ENCODE data around the gene PTX4.

Gene PTX4, protein sequence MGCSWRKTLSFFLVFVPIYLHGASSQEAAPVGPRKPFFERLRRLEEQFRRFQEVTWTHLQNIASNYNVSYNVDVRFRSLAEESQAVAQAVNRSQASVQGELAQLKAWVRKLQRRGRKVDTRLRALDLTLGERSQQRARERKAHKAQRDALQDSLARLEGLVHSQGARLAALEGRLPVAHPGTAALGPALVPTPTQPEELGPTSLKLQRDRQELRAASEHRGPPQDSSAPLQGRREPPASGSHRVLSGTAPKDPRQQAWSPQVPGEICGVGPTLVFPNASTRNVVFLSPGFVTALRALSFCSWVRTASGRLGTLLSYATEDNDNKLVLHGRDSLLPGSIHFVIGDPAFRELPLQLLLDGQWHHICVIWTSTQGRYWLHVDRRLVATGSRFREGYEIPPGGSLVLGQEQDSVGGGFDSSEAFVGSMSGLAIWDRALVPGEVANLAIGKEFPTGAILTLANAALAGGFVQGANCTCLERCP

GRCh38 chr16:1488619-1489018 is at the start of gene PTX4:
TSS of gene PTX4 (minus strand) at chr16:1488944. CDS start at chr16:1488909, 35 bp downstream.
- no peaks in the 10 kb centered on the region for H3K36me3 ChIP-seq (ENCODE audit: control insufficient read depth, insufficient read depth, low read length)
- peaks cover 6% of the 10 kb centered on the region for H3K4me1 ChIP-seq (ENCODE audit: control insufficient read depth, insufficient read depth, low read length)
- H3K9ac ChIP-seq (ENCODE audit: low read length): no peak within 1 kb of the TSS
- H3K4me3 ChIP-seq (ENCODE audit: low read length): no peak within 1 kb of the TSS
- H3K27me3 ChIP-seq (ENCODE audit: control insufficient read depth, insufficient read depth, low read length): no peaks in the 10 kb centered on the region
- H3K27ac ChIP-seq (ENCODE audit: low read depth, low read length): no peak within 1 kb of the TSS

DNA sequence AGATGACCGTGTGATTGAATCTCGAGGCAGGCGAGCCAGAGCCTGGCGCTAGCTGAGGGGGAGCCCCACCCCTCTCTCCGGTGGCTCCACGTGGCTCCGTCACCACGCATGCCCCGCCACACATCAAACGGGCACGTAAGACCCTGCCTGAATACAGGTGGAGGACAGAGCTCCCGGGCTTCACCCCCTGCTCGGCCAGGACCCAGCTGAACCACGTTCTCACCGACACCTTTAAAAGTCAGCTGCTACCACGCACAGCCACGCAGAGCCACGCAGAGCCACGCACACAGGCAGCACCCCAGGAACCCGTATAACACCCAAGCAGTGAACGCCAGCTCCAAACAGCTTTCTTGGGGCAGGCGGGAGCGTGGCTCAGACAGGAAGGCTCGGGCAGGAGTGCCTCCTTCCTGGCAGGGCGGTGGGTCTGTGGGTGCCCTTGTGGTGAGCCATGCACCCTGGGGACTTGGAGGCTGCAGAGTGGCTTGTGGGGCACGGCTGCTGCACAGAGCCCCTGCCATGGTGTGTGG is 49.1 kb upstream of the PTX4 start:
- peak overlapping the region; percentile 0 for H3K27ac ChIP-seq (ENCODE audit: low read depth, low read length)
- no peak overlapping the region for H3K9ac ChIP-seq (ENCODE audit: low read length)
- no peak overlapping the region for H3K4me3 ChIP-seq (ENCODE audit: low read length)
- peaks cover 15% of the 10 kb centered on the region for H3K4me1 ChIP-seq (ENCODE audit: control insufficient read depth, insufficient read depth, low read length)
- no peaks in the 10 kb centered on the region for H3K27me3 ChIP-seq (ENCODE audit: control insufficient read depth, insufficient read depth, low read length)
- peaks cover 11% of the 10 kb centered on the region for H3K36me3 ChIP-seq (ENCODE audit: control insufficient read depth, insufficient read depth, low read length)

GRCh38 chr16:1537138-1537577 is 48.4 kb upstream of the PTX4 start:
- Histone ChIP-seq H3K9ac (ENCODE audit: low read length) (no peak overlapping the region), H3K27ac (ENCODE audit: low read depth, low read length) (no peak overlapping the region), H3K36me3 (ENCODE audit: control insufficient read depth, insufficient read depth, low read length) (peaks cover 11% of the 10 kb centered on the region), H3K27me3 (ENCODE audit: control insufficient read depth, insufficient read depth, low read length) (no peaks in the 10 kb centered on the region), H3K4me1 (ENCODE audit: control insufficient read depth, insufficient read depth, low read length) (peaks cover 19% of the 10 kb centered on the region), H3K4me3 (ENCODE audit: low read length) (no peak overlapping the region)

DNA sequence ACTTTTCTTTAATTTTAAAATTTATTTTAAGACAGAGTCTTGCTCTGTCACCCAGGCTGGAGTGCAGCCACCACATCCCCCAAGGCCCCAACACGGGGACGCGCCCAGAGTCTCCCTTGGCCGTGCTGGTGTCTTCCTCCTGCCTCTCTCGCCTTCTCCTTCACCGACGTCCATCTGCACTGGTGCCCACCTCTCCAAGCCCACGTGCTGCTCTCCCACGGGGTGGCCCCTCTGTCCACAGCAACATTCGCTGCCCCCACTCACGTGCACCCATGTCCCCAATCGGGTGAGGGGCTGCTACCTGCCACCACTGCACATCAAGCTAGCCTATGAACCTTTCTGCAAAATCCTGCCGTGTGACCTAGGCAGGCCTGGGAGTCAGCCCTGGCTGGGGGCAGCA is 47.9 kb upstream of the PTX4 start:
- H3K4me1 ChIP-seq (ENCODE audit: control insufficient read depth, insufficient read depth, low read length): peaks cover 24% of the 10 kb centered on the region
- H3K9ac ChIP-seq (ENCODE audit: low read length): no peak overlapping the region
- H3K27ac ChIP-seq (ENCODE audit: low read depth, low read length): no peak overlapping the region
- H3K4me3 ChIP-seq (ENCODE audit: low read length): no peak overlapping the region
- H3K27me3 ChIP-seq (ENCODE audit: control insufficient read depth, insufficient read depth, low read length): no peaks in the 10 kb centered on the region
- H3K36me3 ChIP-seq (ENCODE audit: control insufficient read depth, insufficient read depth, low read length): peaks cover 11% of the 10 kb centered on the region

- Histone ChIP-seq H3K4me1 (ENCODE audit: control insufficient read depth, insufficient read depth, low read length) (peaks cover 34% of the 10 kb centered on the region), H3K27me3 (ENCODE audit: control insufficient read depth, insufficient read depth, low read length) (no peaks in the 10 kb centered on the region), H3K4me3 (ENCODE audit: low read length) (peak overlapping the region; percentile 76), H3K36me3 (ENCODE audit: control insufficient read depth, insufficient read depth, low read length) (peaks cover 11% of the 10 kb centered on the region), H3K9ac (ENCODE audit: low read length) (no peak overlapping the region), H3K27ac (ENCODE audit: low read depth, low read length) (peak overlapping the region; percentile 95)
Measured at GRCh38 chr16:1535391-1536291, 46.9 kb upstream of the PTX4 start.

DNA sequence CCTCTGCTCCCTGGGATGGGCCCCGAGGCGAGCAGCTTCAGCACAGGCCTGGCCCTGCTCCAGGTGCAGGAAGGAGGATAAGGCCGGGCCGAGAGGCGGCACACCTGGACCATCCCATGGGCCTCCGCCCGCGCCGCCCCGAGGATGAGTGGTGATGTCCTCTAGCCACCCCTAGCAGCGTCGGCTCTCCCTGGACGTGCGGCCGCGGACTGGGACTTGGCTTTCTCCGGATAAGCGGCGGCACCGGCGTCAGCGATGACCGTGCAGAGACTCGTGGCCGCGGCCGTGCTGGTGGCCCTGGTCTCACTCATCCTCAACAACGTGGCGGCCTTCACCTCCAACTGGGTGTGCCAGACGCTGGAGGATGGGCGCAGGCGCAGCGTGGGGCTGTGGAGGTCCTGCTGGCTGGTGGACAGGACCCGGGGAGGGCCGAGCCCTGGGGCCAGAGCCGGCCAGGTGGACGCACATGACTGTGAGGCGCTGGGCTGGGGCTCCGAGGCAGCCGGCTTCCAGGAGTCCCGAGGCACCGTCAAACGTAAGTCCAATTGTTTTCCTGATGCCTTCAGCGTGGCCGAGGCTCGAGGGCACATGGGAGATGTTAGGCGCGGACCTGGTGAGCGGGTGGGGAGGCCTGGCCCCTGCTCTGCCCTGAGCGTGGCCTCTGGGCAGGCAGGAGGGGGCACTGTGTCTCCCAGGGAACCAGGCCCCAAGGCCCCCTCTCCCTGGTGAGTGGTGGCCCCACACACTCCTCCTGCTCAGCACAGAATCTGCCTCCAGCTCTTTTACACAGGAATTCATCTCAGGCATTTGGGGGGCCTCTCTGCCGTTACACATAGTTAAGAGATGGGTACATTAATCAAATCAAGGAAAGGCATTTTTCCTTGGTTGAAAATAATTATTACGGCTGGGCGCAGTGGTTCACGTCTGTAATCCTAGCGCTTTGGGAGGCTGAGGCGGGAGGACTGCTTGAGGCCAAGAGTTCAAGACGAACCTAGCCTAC is 45.6 kb upstream of the PTX4 start:
- Histone ChIP-seq H3K4me3 (ENCODE audit: low read length) (peak overlapping the region; percentile 76), H3K27ac (ENCODE audit: low read depth, low read length) (peak overlapping the region; percentile 95)

DNA sequence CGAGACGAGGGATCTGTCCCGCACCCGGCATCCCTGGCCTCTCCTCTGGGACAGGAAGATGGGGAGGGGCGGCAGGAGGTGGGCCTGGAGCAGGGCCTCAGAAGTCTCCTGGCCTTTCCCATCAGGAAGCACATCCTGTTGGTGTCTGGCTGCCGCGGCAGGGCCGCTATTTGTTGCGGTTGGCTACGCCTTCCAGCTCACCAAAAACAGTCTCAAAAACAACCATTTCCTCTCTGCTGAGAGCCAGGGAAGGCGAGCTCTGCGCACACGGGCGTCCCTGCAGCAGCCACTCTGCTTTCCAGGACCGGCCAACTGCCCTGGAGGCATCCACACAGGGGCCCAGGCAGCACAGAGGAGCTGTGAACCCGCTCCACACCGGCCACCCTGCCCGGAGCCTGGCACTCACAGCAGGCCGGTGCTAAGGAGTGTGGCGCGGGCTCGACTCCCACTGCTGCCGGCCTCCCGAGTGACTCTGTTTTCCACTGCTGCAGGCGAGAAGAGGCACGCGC is 44.8 kb upstream of the PTX4 start, which contains the start of gene TMEM204:
Gene TMEM204 (plus strand): TSS at position 224 of the 509 bp plus-strand sequence. CDS start 610 bp downstream, outside the sequence.
- peak within 1 kb of the TSS; percentile 76 for H3K4me3 ChIP-seq (ENCODE audit: low read length)
- H3K4me1 ChIP-seq (ENCODE audit: control insufficient read depth, insufficient read depth, low read length): peaks cover 34% of the 10 kb centered on the region
- H3K27me3 ChIP-seq (ENCODE audit: control insufficient read depth, insufficient read depth, low read length): no peaks in the 10 kb centered on the region
- H3K36me3 ChIP-seq (ENCODE audit: control insufficient read depth, insufficient read depth, low read length): peaks cover 3% of the 10 kb centered on the region
- peak within 1 kb of the TSS; percentile 69 for H3K9ac ChIP-seq (ENCODE audit: low read length)
- peak within 1 kb of the TSS; percentile 95 for H3K27ac ChIP-seq (ENCODE audit: low read depth, low read length)

More for the DNA sequence above, 45.6 kb upstream of the PTX4 start:
- peak overlapping the region; percentile 69 for H3K9ac ChIP-seq (ENCODE audit: low read length)
- H3K36me3 ChIP-seq (ENCODE audit: control insufficient read depth, insufficient read depth, low read length): peaks cover 9% of the 10 kb centered on the region
- no peaks in the 10 kb centered on the region for H3K27me3 ChIP-seq (ENCODE audit: control insufficient read depth, insufficient read depth, low read length)
- peaks cover 36% of the 10 kb centered on the region for H3K4me1 ChIP-seq (ENCODE audit: control insufficient read depth, insufficient read depth, low read length)

- Histone ChIP-seq H3K36me3 (ENCODE audit: control insufficient read depth, insufficient read depth, low read length) (no peaks in the 10 kb centered on the region), H3K4me1 (ENCODE audit: control insufficient read depth, insufficient read depth, low read length) (peaks cover 31% of the 10 kb centered on the region), H3K27me3 (ENCODE audit: control insufficient read depth, insufficient read depth, low read length) (no peaks in the 10 kb centered on the region), H3K9ac (ENCODE audit: low read length) (no peak overlapping the region), H3K27ac (ENCODE audit: low read depth, low read length) (peak overlapping the region; percentile 95), H3K4me3 (ENCODE audit: low read length) (peak overlapping the region; percentile 76)
Measured at GRCh38 chr16:1532771-1533170, 44.0 kb upstream of the PTX4 start.

DNA sequence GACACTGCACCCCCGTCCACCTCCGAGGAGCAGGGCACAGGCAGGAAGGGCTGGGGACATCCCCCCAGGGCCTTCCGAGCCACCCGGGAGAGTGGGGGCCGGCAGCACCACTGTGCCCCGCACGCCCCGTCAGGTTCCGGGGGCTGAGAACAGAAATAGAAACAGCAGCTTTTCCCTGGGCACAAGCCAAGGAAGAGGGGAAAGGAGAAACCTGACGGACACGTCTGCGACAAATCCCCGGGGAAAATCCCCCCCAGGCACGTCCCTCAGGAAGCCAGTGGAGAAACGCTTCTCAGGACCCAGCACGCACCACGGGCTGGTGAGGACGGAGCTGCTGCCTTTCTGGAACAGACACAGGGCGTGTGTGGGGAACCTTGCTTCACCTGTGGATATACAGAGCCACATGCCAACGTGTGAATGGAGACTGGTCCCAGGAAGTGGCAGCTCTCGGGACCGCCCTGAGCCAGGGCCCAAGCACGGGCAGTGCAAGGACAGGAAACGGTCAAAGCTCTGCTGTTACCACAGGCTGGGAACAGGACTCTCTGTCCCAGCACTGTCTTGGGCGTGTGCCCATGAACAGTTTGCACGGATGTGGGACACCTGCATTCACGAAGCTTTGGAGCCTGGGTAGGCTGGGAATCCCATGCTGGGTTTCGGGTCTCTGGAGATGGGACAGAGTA is 43.5 kb upstream of the PTX4 start:
- H3K9ac ChIP-seq (ENCODE audit: low read length): peak overlapping the region; percentile 30

GRCh38 chr16:1531638-1531910 is 42.8 kb upstream of the PTX4 start:
- peak overlapping the region; percentile 21 for H3K4me3 ChIP-seq (ENCODE audit: low read length)
- peak overlapping the region; percentile 95 for H3K27ac ChIP-seq (ENCODE audit: low read depth, low read length)
- H3K27me3 ChIP-seq (ENCODE audit: control insufficient read depth, insufficient read depth, low read length): no peaks in the 10 kb centered on the region
- no peaks in the 10 kb centered on the region for H3K36me3 ChIP-seq (ENCODE audit: control insufficient read depth, insufficient read depth, low read length)
- H3K4me1 ChIP-seq (ENCODE audit: control insufficient read depth, insufficient read depth, low read length): peaks cover 31% of the 10 kb centered on the region
- no peak overlapping the region for H3K9ac ChIP-seq (ENCODE audit: low read length)

More for the DNA sequence above, 43.5 kb upstream of the PTX4 start:
- Histone ChIP-seq H3K36me3 (ENCODE audit: control insufficient read depth, insufficient read depth, low read length) (no peaks in the 10 kb centered on the region), H3K4me3 (ENCODE audit: low read length) (no peak overlapping the region), H3K27me3 (ENCODE audit: control insufficient read depth, insufficient read depth, low read length) (no peaks in the 10 kb centered on the region), H3K4me1 (ENCODE audit: control insufficient read depth, insufficient read depth, low read length) (peaks cover 31% of the 10 kb centered on the region), H3K27ac (ENCODE audit: low read depth, low read length) (peak overlapping the region; percentile 95)
